GM23248 (cell line): Measurements from ENCODE around the gene KRTAP10-11.

Experiments used
- EZH2 ChIP-seq: fragments of 200-600 bp; sonication (generic); IDR thresholded peaks from 2 replicates; pipeline ENCODE4 v1.6.1; 2018; ENCODE audit warnings: antibody characterized with exemption, mild to moderate bottlenecking; ENCODE audit not compliant: insufficient read depth, poor library complexity, severe bottlenecking
- EZH2phosphoT487 ChIP-seq: fragments of 200-600 bp; sonication (generic); IDR thresholded peaks from 2 replicates; pipeline ENCODE4 v1.6.1; 2018; ENCODE audit warnings: antibody characterized with exemption, moderate library complexity, mild to moderate bottlenecking, low read depth; ENCODE audit not compliant: insufficient read depth

DNA sequence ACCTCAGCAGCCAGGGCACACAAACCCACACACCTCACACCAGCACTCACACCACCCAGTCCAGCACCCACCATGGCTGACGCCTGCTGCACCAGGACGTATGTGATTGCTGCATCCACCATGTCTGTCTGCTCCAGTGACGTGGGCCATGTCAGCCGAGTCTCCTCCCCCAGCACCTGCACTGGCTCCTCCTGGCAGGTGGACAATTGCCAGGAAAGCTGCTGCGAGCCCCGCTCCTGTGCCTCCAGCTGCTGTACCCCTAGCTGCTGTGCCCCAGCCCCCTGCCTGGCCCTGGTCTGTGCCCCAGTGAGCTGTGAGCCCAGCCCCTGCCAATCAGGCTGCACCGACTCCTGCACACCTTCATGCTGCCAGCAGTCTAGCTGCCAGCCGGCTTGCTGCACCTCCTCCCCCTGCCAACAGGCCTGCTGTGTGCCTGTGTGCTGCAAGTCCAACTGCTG is 34.2 kb upstream of the KRTAP10-11 start, which contains the start of gene KRTAP10-8:
- TF ChIP-seq EZH2, result no peak
- no peak for TF ChIP-seq EZH2phosphoT487
